ENCODE results near the gene MANEAL.
A peak's percentile ranks its signal among the peaks of the same experiment; 100 is the strongest.

Gene MANEAL

DNA sequence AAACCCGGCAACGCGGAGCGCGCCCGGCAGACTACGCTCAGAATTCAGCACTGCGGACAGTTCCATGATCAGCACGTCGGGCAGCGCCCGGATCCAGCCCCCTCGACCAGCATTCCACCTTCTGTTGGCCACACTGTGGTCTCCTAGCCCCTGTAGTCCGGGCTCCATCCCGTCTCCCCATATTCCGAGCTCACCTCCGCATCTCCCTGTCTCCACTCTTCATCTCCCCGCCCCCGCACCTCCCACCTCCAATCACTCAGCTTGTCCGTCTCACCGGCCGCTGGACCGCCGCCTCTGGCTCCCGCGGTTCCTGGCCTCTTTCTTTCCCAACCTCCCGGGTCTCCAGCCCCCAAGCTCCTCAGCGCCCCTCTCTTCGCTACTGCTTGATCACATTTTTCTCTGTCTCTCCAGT, 29.2 kb upstream of the MANEAL start (continued):
- TF ChIP-seq ZNF76 (tag by site-specific recombination; IDR thresholded peaks at IDR 0.05; ENCODE audit: borderline replicate concordance, low read depth) (no peak), ZNF571 (tag by site-specific recombination; IDR thresholded peaks at IDR 0.05) (no peak), ZNF133 (tag by site-specific recombination; IDR thresholded peaks at IDR 0.05) (no peak), ZBTB8A (tag by site-specific recombination; IDR thresholded peaks at IDR 0.05) (no peak), ZNF791 (tag by site-specific recombination; IDR thresholded peaks at IDR 0.05) (no peak), ZNF610 (tag by site-specific recombination; IDR thresholded peaks at IDR 0.05; ENCODE audit: borderline replicate concordance) (peak; percentile 28; the same call in 1 of the 2 replicates), ZNF19 (tag by site-specific recombination; IDR thresholded peaks at IDR 0.05; ENCODE audit: low read depth) (no peak), ZNF707 (tag by site-specific recombination; IDR thresholded peaks at IDR 0.05) (no peak), ZNF514 (tag by site-specific recombination; IDR thresholded peaks at IDR 0.05) (no peak), ZNF624 (tag by site-specific recombination; IDR thresholded peaks at IDR 0.05) (no peak), HOXA7 (CRISPR knock-in tag; IDR thresholded peaks at IDR 0.05; ENCODE audit: borderline replicate concordance) (peak; percentile 91), ZFP37 (tag by site-specific recombination; IDR thresholded peaks at IDR 0.05) (no peak), ZBTB6 (tag by site-specific recombination; IDR thresholded peaks at IDR 0.05) (no peak), ZNF433 (tag by site-specific recombination; IDR thresholded peaks at IDR 0.05; ENCODE audit: low read depth) (no peak), ZNF140 (tag by site-specific recombination; IDR thresholded peaks at IDR 0.05) (peak; percentile 63; the same call in 1 of the 2 replicates), ZNF335 (tag by site-specific recombination; conservative IDR thresholded peaks at IDR 0.05) (no peak), WT1 (tag by site-specific recombination; IDR thresholded peaks at IDR 0.05) (no peak), ZBTB7A (tag by site-specific recombination; IDR thresholded peaks at IDR 0.05; ENCODE audit: low read depth) (0 out of 2 replicates have a peak, but pooled peaks have one; percentile 22), KLF10 (tag by site-specific recombination; IDR thresholded peaks at IDR 0.05) (no peak), ZSCAN30 (tag by site-specific recombination; IDR thresholded peaks at IDR 0.05) (peak; percentile 42; the same call in 1 of the 2 replicates), HOXC10 (CRISPR knock-in tag; IDR thresholded peaks at IDR 0.05) (peak; percentile 97), SCRT1 (tag by site-specific recombination; IDR thresholded peaks at IDR 0.05; ENCODE audit: borderline replicate concordance) (no peak), SCRT2 (tag by site-specific recombination; IDR thresholded peaks at IDR 0.05) (no peak), ZSCAN23 (tag by site-specific recombination; IDR thresholded peaks at IDR 0.05) (no peak), ZSCAN16 (tag by site-specific recombination; IDR thresholded peaks at IDR 0.05) (no peak), ZNF670 (tag by site-specific recombination; IDR thresholded peaks at IDR 0.05; ENCODE audit: low read depth) (no peak), ZNF416 (tag by site-specific recombination; IDR thresholded peaks at IDR 0.05) (no peak)
- TF ChIP-seq, protein P1, sequence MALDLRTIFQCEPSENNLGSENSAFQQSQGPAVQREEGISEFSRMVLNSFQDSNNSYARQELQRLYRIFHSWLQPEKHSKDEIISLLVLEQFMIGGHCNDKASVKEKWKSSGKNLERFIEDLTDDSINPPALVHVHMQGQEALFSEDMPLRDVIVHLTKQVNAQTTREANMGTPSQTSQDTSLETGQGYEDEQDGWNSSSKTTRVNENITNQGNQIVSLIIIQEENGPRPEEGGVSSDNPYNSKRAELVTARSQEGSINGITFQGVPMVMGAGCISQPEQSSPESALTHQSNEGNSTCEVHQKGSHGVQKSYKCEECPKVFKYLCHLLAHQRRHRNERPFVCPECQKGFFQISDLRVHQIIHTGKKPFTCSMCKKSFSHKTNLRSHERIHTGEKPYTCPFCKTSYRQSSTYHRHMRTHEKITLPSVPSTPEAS (tag by site-specific recombination; IDR thresholded peaks at IDR 0.05): no peak
- TF ChIP-seq, protein P2, sequence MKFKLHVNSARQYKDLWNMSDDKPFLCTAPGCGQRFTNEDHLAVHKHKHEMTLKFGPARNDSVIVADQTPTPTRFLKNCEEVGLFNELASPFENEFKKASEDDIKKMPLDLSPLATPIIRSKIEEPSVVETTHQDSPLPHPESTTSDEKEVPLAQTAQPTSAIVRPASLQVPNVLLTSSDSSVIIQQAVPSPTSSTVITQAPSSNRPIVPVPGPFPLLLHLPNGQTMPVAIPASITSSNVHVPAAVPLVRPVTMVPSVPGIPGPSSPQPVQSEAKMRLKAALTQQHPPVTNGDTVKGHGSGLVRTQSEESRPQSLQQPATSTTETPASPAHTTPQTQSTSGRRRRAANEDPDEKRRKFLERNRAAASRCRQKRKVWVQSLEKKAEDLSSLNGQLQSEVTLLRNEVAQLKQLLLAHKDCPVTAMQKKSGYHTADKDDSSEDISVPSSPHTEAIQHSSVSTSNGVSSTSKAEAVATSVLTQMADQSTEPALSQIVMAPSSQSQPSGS (tag by site-specific recombination; IDR thresholded peaks at IDR 0.05; ENCODE audit: low read depth): no peak
- TF ChIP-seq, protein P3, sequence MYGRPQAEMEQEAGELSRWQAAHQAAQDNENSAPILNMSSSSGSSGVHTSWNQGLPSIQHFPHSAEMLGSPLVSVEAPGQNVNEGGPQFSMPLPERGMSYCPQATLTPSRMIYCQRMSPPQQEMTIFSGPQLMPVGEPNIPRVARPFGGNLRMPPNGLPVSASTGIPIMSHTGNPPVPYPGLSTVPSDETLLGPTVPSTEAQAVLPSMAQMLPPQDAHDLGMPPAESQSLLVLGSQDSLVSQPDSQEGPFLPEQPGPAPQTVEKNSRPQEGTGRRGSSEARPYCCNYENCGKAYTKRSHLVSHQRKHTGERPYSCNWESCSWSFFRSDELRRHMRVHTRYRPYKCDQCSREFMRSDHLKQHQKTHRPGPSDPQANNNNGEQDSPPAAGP (tag by site-specific recombination; IDR thresholded peaks at IDR 0.05): no peak
- TF ChIP-seq, protein P4, sequence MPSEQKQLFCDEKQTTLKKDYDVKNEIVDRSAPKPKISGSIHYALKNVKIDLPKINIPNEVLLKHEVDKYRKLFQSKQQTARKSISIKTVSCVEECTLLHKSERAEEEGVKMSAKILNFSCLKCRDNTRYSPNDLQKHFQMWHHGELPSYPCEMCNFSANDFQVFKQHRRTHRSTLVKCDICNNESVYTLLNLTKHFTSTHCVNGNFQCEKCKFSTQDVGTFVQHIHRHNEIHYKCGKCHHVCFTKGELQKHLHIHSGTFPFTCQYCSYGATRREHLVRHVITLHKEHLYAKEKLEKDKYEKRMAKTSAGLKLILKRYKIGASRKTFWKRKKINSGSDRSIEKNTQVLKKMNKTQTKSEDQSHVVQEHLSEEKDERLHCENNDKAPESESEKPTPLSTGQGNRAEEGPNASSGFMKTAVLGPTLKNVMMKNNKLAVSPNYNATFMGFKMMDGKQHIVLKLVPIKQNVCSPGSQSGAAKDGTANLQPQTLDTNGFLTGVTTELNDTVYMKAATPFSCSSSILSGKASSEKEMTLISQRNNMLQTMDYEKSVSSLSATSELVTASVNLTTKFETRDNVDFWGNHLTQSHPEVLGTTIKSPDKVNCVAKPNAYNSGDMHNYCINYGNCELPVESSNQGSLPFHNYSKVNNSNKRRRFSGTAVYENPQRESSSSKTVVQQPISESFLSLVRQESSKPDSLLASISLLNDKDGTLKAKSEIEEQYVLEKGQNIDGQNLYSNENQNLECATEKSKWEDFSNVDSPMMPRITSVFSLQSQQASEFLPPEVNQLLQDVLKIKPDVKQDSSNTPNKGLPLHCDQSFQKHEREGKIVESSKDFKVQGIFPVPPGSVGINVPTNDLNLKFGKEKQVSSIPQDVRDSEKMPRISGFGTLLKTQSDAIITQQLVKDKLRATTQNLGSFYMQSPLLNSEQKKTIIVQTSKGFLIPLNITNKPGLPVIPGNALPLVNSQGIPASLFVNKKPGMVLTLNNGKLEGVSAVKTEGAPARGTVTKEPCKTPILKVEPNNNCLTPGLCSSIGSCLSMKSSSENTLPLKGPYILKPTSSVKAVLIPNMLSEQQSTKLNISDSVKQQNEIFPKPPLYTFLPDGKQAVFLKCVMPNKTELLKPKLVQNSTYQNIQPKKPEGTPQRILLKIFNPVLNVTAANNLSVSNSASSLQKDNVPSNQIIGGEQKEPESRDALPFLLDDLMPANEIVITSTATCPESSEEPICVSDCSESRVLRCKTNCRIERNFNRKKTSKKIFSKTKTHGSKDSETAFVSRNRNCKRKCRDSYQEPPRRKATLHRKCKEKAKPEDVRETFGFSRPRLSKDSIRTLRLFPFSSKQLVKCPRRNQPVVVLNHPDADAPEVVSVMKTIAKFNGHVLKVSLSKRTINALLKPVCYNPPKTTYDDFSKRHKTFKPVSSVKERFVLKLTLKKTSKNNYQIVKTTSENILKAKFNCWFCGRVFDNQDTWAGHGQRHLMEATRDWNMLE (tag by site-specific recombination; conservative IDR thresholded peaks at IDR 0.05; ENCODE audit: low read depth): no peak
- TF ChIP-seq, protein P5, sequence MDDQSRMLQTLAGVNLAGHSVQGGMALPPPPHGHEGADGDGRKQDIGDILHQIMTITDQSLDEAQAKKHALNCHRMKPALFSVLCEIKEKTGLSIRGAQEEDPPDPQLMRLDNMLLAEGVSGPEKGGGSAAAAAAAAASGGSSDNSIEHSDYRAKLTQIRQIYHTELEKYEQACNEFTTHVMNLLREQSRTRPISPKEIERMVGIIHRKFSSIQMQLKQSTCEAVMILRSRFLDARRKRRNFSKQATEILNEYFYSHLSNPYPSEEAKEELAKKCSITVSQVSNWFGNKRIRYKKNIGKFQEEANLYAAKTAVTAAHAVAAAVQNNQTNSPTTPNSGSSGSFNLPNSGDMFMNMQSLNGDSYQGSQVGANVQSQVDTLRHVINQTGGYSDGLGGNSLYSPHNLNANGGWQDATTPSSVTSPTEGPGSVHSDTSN (CRISPR knock-in tag; IDR thresholded peaks at IDR 0.05): peak; percentile 93
